NCI-H2107 (cell line): ENCODE results near the gene SDF2L1.

Source experiments
- DNase-seq: peaks from one replicate; lab custom pipeline; 2025; lab: John Stamatoyannopoulos, UW

Gene SDF2L1

GRCh38 chr22:21622011-21622918, 19.8 kb upstream of the SDF2L1 start:
- no peak for DNase-seq

- no peak for DNase-seq
Observed at GRCh38 chr22:21622919-21623647, 19.0 kb upstream of the SDF2L1 start.

GRCh38 chr22:21623648-21623970, 18.5 kb upstream of the SDF2L1 start:
- no peak for DNase-seq

DNA sequence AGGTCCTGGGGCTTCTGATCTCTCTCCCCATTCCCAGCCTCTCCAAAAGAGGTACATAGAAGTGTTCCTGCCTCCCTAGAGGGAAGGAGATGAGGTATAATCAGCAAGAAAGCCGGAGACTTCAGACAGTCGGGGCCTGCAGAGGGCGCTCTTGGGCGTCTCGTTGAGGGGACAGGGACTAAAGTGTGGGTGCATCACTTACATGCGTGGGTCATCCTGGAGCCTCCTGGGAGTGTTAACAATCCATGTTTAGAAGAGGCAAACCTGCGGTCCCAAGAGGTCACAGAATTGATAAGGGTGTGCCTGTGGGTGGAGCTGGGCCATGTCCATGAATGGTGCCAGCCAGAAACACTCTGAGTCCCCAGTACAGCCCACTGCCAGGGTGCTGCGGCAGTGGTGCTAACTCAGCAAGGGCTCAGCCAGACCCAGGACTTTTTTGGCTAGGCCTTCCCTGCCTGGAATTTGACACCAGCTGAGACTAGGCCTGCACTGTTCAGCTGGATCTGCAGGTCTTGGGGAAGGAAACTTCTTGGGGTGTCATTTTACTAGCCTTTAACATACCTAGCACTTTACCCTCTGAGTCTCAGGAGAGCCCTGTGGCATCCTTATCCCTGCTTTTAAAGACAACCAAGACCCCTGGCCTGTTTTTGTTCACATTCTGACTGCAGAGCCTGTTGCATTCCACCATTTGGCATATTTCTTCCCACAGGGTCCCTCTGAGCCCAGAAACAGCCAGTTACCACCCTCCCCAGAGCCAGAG, 17.8 kb upstream of the SDF2L1 start:
- peak; percentile 5 for DNase-seq

- no peak for DNase-seq
Observed at GRCh38 chr22:21624880-21625791, 17.0 kb upstream of the SDF2L1 start.

- no peak for DNase-seq
Observed at GRCh38 chr22:21626073-21626734, 15.9 kb upstream of the SDF2L1 start.

DNA sequence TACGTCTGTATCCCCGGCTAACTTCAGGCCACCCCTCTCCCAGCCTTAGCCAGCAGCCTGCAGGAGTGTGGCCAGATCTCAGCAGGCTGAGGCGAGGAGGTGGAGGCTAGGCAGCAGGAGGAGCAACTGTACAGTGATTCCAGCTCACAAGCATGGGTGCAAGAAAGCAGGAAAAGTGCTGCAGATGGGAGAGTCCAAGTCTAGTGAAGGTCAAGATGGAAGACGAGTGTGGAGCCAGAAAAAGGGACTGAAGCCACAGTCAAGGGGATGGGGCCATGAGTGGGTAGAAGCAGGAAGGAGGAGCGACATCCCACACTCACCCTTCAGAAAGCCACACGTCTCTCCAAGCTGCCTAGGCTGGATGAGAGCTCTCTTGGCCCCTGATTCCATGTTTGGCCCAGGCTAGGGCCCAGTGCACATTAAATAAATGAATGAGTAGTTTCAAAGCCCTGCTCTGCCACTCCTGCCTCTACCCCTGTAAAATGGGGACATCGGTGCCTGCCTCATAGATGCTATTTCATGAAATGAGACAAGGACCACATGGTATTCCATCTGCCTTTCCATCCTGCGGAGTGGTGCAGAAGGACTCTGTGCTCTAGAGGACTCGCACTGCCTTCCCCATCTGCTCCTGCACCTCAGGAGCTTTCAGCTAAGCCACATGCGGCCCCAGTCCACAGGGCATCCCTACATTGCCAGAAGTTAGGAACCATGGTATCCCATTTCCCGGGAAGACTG, 15.2 kb upstream of the SDF2L1 start:
- DNase-seq: no peak

GRCh38 chr22:21628386-21629254, 13.5 kb upstream of the SDF2L1 start:
- DNase-seq: no peak

DNA sequence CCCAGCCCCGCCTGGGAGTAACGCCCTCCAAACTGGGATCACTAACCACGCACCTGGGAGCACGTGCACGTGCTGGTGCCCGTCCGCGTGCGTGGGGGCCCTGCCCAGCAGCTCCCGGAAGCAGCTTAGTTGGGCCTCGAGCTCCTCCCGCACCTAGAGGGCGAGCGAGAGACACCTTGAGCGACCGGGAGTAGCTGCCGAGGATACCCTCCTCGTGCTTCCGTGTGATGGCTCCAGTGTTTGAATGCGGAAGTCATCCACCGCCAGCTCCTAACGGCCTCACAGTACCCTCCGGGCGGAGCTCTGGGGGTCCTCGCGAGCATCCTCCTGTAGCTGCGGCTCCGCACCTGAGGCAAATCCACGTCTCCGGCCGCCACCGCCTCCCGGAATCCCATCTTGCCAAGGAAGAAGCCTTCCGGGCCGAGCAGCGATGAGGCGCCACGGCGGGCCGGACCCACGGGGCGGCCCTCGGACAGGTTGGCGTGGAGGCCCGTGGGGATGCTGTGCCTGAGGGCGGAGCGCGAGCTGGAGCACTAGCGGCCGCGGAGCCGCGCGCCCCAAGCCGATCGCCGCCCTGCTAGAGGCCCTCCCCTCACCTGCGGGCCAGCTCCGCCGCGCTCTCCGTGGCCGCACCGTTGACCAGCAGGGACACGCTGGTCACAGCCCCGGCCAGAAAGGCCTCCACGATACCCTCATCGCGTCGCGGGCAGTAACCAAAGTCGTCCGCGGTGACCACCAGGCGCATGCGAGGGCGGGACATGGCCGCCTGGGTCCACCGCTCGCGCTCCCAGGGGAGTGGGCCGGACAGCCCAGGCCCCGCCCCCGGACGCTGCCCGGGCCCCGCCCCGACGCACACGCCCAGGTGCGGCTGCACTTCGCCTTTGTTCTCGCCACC, 12.6 kb upstream of the SDF2L1 start, which contains the start of gene YDJC:
Gene YDJC (minus strand): TSS at position 768 of the 895 bp plus-strand sequence. CDS start 8 bp downstream, at position 760.
- peak; percentile 79 for DNase-seq

- no peak for DNase-seq
Observed at GRCh38 chr22:21631025-21631424, 11.1 kb upstream of the SDF2L1 start.

DNA sequence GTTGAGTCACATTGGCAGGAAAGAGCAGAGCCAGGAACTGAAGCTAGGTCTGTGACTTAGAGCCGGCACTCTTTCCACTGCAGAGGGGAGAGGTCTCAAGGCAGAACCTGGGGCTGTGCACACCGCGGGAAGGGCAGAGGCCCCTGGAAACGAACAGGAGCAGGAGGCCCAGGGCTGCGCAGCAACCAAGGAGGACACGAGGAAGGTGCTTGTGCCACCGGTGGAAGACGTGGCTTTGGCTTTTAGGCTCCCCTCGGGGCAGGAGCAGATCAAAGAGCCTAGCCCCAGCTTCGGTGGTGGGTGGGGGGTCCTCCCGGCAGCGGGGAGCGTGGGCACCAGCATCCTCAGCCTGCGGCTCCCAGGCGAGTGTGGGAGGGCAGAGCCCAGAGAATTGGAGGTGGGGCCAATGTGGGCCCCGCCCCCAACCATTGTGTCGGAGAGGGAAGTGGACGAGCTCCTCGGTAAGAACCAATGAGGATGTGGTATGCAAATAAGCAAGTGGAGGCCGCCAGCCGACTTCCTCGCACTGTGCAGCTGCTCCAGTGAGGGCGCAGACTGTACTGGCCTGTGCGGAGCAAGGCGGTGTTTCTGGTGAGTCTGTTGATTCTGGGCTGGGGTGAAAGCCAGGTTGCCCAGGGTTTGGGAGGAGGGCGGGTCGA, 9.7 kb upstream of the SDF2L1 start, which contains the start of gene CCDC116:
Gene CCDC116 (plus strand): TSS at position 524 of the 659 bp plus-strand sequence. CDS start 422 bp downstream, outside the sequence.
- DNase-seq: no peak

DNA sequence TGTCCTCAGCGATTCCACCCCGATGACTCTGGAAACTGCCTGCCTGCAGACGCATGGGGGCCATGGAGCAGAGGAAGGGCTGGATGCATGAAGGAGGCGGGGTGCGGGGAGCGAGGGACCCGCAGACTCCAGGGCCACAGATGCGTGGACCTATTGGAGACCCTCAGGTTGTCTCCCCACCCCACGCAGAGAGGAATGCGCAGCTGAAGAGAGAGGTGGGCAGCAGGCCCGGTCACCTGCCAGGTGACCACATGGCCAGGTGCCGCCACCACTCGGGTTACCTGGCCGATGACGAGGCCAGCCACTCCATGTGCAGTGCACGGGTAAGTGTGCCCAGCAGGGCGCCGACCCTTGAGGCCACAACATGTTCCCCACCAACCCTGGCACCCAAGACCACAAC, 9.2 kb upstream of the SDF2L1 start:
- DNase-seq: no peak

- no peak for DNase-seq
Observed at GRCh38 chr22:21633481-21633880, 8.6 kb upstream of the SDF2L1 start.

- no peak for DNase-seq
Observed at GRCh38 chr22:21634081-21634480, 8.0 kb upstream of the SDF2L1 start.

DNA sequence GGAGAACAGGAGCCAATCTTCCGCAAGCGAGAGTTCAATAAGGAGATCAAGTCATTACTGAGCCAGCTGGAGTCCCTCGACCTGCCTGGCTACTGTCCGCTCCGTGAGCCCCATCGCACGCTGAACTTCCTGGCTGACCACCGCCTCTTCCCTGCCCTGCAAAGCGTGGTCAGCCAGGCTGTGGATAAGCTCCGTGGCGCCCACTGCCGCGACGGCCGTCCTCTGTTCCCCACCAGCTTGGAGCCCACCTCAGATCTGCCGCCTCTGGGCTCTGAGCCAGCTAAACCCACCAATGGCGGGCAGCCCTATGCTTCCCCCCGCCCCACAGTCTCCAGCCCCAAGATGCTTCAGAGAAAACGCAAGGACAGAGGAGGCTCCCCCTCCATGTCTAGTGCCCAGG, 7.3 kb upstream of the SDF2L1 start:
- no peak for DNase-seq

GRCh38 chr22:21635771-21636510, 6.2 kb upstream of the SDF2L1 start:
- no peak for DNase-seq
